GM19324 (cell line): ENCODE measurements around the gene IRAK1BP1.
"Not testable (repeated sequence)": the region's sequence is repeated elsewhere in the genome, so short reads cannot be mapped to it uniquely, and the experiment has no call there.

Source experiments
- ATAC-seq: cut with Tn5 transposase; IDR thresholded peaks from one replicate; pipeline ENCODE4 v1.9.1; 2021; ENCODE audit warnings: mild to moderate bottlenecking, moderate library complexity; ENCODE audit not compliant: unreplicated experiment, low FRiP score

IRAK1BP1 gene

DNA sequence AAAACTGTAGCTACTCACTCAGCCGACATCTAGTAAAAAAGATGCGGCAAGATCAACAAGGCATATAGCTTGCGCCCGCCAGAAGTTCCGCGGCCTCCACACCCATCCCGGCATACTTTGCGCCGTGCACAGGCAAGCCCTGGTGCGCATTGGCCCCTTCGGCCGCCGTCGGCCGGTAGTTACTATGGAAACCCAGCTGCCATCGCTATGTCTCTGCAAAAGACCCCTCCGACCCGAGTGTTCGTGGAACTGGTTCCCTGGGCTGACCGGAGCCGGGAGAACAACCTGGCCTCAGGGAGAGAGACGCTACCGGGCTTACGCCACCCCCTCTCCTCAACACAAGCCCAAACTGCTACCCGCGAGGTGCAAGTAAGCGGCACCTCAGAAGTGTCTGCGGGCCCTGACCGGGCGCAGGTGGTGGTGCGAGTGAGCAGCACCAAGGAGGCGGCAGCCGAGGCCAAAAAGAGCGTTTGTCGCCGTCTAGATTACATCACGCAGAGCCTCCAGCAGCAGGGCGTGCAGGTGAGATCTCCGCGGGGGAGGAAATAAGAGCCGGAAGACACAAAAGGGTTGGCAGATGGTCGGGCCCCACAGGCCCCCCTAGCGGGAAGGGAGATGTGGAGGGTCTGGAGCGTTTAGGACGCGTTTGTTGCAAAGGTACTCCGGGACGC, at the start of gene IRAK1BP1:
IRAK1BP1 (plus strand) TSS at position 182 of the 671 bp plus-strand sequence; CDS start at position 208, 26 bp downstream.
- peak; percentile 99 for ATAC-seq

DNA sequence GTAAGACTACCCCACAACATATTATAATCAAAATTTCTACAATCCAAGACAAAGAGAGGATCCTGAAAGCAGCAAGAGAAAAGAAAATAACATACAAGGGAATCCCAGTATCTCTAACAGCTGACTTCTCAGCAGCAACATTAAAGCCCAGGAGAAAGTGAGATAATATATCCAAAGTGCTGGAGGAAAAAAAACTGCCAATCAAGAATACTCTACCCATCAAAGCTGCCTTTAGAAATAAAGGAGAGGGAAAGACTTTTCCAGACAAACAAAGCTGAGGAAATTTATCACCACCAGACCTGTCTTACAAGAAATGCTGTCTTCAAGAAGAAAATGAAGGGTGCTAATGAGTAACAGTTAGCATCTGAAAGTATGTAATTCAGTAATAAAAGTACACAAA, 43.3 kb upstream of the IRAK1BP1 start:
- ATAC-seq, result no peak

DNA sequence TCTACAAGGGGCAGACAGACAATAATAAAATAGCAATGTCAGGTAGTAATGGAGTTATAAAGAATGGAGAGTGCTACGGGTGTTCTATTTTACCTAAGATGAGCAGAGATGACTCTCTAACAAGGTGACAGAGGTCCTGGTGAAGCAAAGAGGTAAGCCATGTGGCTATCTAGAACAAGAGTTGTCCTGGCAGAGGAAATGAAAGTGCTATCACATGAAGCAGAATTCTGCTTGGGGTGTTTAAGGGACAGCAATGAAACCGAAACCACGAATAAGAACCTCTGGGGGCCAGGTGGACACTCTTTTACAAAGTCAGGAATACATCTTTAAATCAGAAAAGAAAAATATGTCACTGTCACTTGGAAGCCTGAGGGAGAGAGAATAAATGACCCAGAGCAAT, 37.9 kb upstream of the IRAK1BP1 start:
- peak; percentile 51 for ATAC-seq

GRCh38 chr6:78830805-78831204, 36.5 kb upstream of the IRAK1BP1 start:
- no peak for ATAC-seq

- ATAC-seq, result no peak
Observed at GRCh38 chr6:78831492-78831891, 35.9 kb upstream of the IRAK1BP1 start.

- ATAC-seq, result no peak
Observed at GRCh38 chr6:78832091-78832808, 35.1 kb upstream of the IRAK1BP1 start.

DNA sequence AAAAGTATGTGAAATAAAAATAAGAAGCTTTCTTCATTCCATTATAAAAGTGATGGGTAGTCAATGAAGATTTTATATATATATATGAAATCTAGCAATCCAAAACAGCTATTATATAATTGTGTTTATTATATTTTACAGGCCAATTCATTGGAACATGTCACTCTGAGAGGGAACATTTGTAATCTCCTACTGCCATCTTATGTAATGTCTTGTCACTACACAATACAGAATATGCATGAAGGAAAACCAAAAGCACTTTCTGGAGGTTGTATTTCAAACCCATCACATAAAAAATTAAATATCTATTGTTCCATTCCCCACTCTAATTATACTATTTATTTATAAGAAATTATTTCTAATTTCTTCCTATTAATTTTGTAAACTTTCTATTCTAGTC, 31.5 kb upstream of the IRAK1BP1 start:
- no peak for ATAC-seq

GRCh38 chr6:78836598-78836997, 30.8 kb upstream of the IRAK1BP1 start:
- ATAC-seq, result no peak

DNA sequence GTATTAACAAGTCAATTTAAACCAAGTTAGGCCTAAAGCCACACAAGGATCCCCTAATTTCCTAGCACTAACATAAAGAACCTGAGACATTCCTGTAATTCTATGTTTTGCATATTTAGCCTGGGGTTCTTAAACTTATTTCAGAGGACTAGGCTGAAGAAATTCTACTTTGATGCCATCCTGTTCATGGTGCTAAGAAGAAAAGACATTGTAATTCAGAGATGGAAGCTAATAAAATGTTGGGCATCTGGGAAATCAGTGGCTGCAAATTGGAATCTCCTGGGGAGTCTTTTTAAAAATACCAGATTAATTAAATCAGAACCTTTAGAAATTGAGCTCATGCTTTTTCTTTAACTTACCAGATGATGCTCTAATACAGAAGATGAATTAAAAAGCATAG, 26.2 kb upstream of the IRAK1BP1 start:
- no peak for ATAC-seq

DNA sequence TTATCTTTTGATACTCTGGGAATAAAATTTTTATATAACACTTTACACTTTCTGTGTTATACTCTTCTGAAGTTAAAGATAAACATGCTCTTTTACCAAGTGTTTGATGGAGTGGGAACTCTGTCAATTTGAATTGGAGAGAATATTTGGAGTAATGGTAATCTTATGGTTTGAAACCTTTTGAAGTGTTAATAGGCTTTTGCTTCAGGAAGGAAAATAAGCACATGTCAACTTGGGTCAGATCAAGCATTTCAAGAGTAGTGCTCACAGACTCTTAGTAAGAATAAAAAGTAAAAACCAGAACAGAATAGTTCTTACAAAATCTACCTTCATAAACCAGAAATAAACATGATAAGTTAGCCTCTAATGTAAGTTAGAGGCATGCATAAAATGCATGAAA, 24.4 kb upstream of the IRAK1BP1 start:
- no peak for ATAC-seq

DNA sequence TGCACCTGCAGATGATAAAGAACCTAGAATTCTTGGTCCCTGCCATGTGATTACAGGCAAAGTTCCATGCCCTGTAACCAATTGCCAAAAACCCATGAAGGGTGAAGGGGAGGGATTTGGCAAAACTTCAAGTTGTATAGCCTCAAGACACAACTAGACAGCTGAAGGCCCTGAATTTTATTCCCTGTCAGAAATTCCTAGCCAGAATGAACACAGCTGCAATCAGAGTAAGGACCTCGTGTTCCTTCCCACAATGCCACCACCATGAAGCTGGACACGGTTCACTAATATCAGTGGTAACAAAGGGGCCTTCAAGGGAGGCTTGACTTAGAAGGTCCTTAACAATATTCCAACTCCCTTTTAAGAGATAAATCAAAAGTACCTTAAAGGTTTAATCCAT, 22.5 kb upstream of the IRAK1BP1 start:
- no peak for ATAC-seq

DNA sequence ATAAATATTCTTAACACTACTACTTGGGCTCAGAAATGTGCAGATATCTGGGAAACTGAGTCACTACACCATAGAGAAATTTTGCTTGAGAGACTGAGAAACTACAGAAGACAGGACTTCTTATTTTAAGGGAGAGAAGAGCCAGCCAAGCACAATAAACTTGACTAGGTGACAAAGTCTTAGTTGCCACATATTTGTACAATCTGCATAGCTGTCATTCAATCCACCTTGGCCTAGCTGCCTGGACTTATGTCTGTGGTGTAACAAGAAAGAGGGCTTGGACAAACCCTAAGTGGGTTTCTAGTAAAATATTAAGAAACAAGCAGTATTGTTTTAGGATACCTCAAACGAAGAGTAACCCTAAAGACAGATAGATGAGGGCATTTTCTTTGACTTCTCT, 21.8 kb upstream of the IRAK1BP1 start:
- no peak for ATAC-seq

GRCh38 chr6:78850621-78851020, 16.7 kb upstream of the IRAK1BP1 start:
- no peak for ATAC-seq

DNA sequence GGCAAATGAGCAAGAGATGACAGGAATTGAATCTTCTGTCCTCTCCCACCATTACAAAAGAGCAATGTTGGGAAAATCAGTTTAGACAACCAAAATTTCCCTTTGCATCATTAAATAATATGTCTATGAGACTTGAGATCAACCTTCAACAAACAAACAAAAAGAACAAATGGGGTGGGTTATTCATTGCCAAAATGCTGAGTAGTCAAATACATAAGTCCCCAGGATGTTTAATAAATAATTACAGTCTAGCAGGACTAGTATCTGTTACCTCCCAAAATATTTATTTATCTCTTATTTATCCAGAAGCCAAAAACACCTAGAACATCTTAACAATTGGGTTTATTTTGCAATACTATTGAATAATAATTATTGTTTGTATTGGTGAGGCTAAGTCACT, 16.2 kb upstream of the IRAK1BP1 start:
- ATAC-seq, result no peak

DNA sequence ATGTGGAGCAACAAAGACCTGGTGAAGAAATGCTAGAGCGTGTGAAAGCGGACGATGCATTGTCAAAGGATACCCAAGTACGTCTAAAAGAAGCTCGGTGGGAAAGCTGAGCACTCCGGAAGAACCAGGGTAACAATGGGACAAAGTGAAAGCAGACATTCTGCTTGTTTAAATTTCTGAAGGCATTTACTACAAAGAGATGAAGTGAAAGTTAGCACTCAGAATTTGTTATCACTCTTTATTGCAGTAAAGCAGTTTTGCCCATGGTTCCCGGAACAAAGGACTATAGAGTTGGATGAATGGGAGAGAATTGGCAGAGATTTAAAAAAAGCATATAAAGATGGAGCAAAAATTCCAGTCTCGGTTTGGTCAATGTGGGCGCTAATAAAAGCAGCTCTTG, 12.8 kb upstream of the IRAK1BP1 start:
- ATAC-seq, result no peak

DNA sequence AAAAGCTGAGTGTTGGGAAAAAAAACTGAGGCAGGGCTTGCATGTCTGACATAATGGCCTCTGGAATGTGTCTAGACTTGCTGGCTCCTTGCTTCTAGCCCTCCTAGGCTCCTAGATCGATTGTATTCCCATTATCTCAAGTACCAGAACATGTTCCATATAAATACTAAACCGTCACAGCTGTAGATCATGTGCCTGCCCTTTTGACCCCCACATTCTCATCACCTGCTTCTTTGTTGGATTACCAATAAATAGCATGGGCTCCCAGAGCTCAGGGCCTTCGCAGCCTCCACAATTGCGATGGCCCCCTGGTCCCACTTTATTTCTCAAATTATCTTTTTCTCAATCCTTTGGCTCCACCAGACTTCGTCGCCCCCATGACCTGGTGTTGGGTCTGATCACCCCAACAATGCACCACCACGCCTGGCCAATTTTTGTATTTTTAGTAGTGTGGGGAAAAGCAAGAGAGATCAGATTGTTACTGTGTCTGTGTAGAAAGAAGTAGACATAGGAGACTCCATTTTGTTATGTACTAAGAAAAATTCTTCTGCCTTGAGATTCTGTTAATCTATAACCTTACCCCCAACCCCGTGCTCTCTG, 8.9 kb upstream of the IRAK1BP1 start:
- ATAC-seq, result not testable (repeated sequence)

DNA sequence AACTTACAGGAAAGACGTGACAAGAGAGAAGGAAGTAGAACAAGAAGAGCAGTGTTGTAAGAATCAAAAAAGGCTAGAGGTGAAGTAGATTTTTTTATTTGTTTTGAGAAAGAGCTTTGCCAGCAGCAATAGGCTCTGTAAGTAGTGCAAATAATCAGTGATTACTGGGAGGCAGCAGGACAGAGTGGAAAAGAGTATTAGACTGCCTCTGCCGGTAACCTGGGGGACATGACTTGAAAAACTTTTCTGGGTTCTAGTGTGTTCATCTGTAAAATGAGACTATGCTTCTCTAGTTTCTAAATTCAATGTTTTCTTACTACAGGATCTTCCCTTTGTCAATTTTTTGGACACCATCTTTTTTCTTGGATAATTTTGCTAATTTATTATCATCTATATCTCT, 5.8 kb upstream of the IRAK1BP1 start:
- ATAC-seq, result no peak

GRCh38 chr6:78863576-78863975, 3.8 kb upstream of the IRAK1BP1 start:
- ATAC-seq, result no peak

- no peak for ATAC-seq
Observed at GRCh38 chr6:78864957-78865356, 2.4 kb upstream of the IRAK1BP1 start.

GRCh38 chr6:78867020-78867369, 356 bp upstream of the IRAK1BP1 start:
- ATAC-seq, result peak; percentile 42

- ATAC-seq, result no peak
Observed at GRCh38 chr6:78868116-78868515, 765 bp downstream of the IRAK1BP1 start.

- no peak for ATAC-seq
Observed at GRCh38 chr6:78875505-78875904, 8.2 kb downstream of the IRAK1BP1 start.
